GM12874 (cell line): Measurements from ENCODE around the gene PRR5L.

Source experiments
- TF ChIP-seq, protein P1 (sequence below): IDR thresholded peaks from 2 replicates; pipeline ENCODE4 v1.5.1; 2011; ENCODE audit warnings: low read depth, mild to moderate bottlenecking, control low read depth, low read length, moderate library complexity; ENCODE audit not compliant: insufficient read depth

Gene PRR5L

DNA sequence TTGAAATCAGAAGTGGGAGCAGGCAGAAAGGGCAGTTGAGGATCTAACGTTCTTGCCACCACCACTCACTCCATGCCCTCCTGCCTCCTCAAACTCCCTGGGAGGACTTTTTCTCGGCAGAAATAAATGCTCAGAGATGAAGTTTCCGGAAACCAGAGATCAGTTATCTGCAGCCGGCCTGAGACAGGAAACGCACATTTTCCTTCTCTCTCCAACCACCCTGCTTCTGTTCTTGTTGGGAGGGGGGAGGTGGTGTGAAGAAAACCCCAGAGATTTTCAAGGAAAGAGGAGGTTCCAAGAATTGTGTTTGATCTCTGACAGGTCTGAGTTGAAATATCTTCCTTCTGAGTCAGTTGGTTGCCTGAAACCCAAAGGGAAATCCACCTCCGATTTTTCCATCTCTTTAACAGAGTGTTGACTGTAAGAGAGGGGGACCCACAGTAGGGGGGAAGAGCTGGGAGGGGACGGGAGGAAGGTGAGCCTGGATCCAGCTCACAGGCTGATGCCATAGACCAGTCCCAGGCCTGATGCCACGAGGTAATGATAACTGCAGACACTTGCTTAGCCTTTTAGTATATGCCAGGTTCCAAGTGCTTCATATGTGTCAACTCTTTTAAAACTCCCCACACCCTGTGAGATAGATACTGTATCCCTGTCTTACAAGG, 113.2 kb downstream of the PRR5L start:
- TF ChIP-seq, protein P1, sequence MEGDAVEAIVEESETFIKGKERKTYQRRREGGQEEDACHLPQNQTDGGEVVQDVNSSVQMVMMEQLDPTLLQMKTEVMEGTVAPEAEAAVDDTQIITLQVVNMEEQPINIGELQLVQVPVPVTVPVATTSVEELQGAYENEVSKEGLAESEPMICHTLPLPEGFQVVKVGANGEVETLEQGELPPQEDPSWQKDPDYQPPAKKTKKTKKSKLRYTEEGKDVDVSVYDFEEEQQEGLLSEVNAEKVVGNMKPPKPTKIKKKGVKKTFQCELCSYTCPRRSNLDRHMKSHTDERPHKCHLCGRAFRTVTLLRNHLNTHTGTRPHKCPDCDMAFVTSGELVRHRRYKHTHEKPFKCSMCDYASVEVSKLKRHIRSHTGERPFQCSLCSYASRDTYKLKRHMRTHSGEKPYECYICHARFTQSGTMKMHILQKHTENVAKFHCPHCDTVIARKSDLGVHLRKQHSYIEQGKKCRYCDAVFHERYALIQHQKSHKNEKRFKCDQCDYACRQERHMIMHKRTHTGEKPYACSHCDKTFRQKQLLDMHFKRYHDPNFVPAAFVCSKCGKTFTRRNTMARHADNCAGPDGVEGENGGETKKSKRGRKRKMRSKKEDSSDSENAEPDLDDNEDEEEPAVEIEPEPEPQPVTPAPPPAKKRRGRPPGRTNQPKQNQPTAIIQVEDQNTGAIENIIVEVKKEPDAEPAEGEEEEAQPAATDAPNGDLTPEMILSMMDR = no peak

GRCh38 chr11:36411202-36411640, 115.1 kb downstream of the PRR5L start:
- TF ChIP-seq, protein P1 = no peak

DNA sequence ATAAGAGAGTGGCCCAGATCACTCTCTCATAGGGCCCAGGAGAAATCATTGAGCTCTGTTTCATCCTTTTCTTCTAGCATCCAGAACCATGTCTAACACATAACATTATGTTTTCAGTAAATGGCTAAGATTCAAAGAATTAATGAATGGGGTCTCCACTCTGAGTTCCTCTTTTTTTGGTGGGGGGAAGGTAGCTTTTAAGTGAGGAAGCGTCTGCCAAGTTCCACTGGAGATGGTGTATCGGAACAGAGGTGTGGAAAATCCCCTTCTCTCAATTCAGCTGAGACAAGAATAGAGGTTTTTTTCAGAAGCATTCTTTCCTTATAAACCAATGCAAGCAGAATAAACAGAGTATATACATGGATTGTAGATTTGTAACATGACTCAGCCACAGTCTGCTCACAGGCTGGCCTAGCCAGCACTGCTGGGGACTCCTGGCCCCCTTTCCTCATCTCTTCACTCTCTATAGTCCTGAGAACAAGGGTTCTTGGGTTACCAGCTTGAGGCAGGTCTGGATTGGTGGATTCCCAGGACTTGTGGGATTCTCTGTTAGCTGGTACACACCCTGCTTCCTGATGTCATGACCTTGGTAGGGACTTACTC, 116.8 kb downstream of the PRR5L start:
- TF ChIP-seq, protein P1 = no peak

DNA sequence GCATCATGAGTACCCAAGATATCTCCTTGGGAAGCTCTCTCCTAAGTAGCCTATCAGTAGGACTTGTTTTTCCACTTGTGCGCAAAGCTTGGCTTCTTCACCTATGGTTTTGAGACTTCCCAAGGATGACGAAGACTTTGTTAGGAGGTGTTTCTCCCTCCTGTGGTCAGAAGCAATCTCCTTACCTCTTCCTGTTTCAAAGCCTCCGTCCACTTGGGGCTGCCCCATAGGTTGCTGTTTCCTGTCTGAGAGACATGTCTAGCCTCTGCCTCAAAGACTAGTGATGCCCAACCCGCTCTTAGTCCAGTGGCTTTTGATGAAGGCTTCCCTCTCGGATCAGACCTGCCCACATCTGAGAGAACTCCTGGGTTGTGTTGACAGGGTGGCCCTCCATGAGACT, 121.1 kb downstream of the PRR5L start:
- TF ChIP-seq, protein P1 = no peak

DNA sequence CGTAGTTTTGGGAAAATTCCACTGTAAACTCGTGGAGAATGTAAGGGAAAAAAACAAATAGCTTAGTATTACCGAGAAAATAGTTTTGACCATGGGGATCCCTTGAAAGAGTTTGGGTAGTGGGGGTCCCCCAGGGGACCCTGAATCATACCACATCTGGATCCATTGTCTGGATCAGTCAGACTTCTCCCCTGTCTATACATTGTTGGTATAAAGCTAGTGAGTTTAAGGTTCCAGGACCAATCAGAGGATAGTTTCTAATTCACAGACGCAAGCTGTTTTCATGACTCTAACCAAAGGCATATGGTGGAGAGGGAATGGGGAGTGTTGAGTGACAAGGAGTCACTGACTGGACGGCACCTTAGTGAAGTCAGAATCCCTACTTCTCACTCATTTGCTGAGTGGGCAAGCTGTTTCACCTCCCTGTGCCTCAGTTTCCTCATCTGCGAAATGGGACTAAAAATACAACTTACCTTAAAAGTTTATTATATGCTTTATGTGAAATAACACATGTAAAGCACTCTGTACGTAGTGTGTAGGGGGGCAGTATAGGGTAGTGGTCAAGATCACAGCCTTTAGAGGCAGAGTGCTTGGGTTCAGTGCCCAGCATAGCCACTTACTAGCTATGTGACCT, 123.8 kb downstream of the PRR5L start:
- TF ChIP-seq, protein P1 = no peak

DNA sequence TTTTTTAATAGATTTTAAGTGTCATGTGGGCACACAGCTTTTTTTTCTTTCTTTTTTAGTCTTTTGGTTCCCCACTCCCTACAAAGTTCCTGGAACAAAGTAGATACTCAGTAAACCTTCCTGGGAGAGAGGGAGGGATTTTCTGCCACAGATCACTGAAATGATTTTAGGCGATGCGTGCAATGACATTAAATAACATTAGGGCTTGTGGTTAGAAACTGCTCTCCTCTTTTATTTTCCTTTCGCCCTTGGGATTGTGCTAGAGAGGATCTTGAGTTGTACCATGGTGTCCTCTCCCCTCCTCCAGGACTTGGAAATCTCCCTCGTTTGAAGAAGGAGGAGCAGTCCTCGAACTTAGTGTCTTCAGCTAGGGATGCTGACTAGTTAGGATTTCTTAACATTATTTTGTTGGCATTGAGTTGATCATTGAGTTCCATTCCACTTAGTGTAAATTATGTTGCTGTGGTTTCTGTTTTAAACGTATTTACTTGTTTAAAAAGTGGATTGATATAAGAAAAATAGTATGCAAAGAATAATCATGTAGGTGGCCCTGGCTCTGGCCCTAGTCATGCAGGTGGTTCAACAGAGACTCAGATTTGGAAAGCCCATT, 125.6 kb downstream of the PRR5L start:
- TF ChIP-seq, protein P1 = no peak

DNA sequence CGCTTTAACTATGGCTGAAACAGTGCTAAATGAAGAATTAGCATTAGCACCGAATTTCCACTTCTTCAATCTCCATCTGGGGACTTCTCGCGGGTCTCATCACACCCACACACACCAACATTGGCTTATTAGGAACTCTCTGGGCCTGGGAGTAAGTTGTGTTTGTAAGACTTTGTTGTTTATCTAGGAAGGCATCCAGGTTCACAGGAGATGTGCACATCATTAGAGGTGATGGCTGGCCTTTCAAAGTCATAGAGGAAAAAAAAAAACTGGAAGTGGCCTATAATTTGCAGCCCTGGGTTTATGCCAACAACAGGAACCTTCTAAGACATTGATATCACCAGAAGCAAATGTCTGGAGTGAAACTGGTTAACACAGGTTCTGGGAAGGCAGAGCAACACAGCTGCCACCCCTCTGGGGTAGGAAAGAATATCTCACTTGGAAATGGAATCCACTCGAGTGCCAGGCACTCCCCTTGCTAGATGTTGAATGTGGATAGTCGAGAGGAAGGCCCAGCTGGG, 129.5 kb downstream of the PRR5L start:
- TF ChIP-seq, protein P1 = no peak
